Liver (tissue), 9 donors: ENCODE data around the gene APOL2. TPM values are rescaled to one million over a fixed set of nuclear protein-coding genes. Genes with fewer than 3 reads are reported as not detected.

ENCODE experiments used
- DNase-seq: peaks from one replicate; pipeline ENCODE4 v3.0.0-alpha.2; 2017; ENCODE audit warnings: low spot score
- H3K27ac ChIP-seq, 2 donors: one replicate each; pipeline ENCODE4 v1.7.0; 2013; ENCODE audit warnings: inconsistent platforms in 2 of 2, low read length in 2 of 2, control low read depth in 1 of 2, low read depth in 1 of 2, mild to moderate bottlenecking in 1 of 2
- H3K27me3 ChIP-seq, 4 donors: one replicate each; pipeline versions ENCODE4 v1.6.1 to v1.7.0; 2013; ENCODE audit warnings: low read length in 3 of 4, inconsistent platforms in 1 of 4, mild to moderate bottlenecking in 1 of 4, moderate library complexity in 1 of 4; ENCODE audit not compliant: control insufficient read depth in 4 of 4, insufficient read depth in 4 of 4
- H3K36me3 ChIP-seq, 4 donors: one replicate each; pipeline versions ENCODE4 v1.6.1 to v1.7.0; 2013; ENCODE audit warnings: low read length in 3 of 4, mild to moderate bottlenecking in 3 of 4, low read depth in 1 of 4, moderate library complexity in 1 of 4; ENCODE audit not compliant: control insufficient read depth in 4 of 4, insufficient read depth in 3 of 4
- H3K4me1 ChIP-seq, 4 donors: one replicate each; pipeline versions ENCODE4 v1.6.1 to v1.7.0; 2013; ENCODE audit warnings: low read length in 3 of 4, mild to moderate bottlenecking in 3 of 4, moderate library complexity in 1 of 4; ENCODE audit not compliant: control insufficient read depth in 4 of 4, insufficient read depth in 4 of 4
- H3K4me3 ChIP-seq, 3 donors: one replicate each; pipeline versions ENCODE4 v1.6.1 to v1.7.0; 2013; ENCODE audit warnings: low read length in 3 of 3, control low read depth in 1 of 3, low read depth in 1 of 3, mild to moderate bottlenecking in 1 of 3
- H3K9ac ChIP-seq, 2 donors: one replicate each; pipeline ENCODE4 v1.7.0; 2013; ENCODE audit warnings: low read length in 2 of 2, mild to moderate bottlenecking in 2 of 2, moderate library complexity in 2 of 2, control low read depth in 1 of 2, low read depth in 1 of 2
- H3K9me3 ChIP-seq, 4 donors: one replicate each; pipeline versions ENCODE4 v1.6.1 to v1.7.0; 2013; ENCODE audit warnings: low read length in 3 of 4; ENCODE audit not compliant: control insufficient read depth in 4 of 4
- EGR1 ChIP-seq, 2 donors: IDR thresholded peaks; 2 replicates each; pipeline ENCODE4 v1.6.1; 2016 to 2018; ENCODE audit warnings: antibody characterized with exemption in 2 of 2, low read depth in 2 of 2
- FOXA1 ChIP-seq: IDR thresholded peaks from 2 replicates; pipeline ENCODE4 v1.6.1; 2016; ENCODE audit warnings: antibody characterized with exemption
- FOXA2 ChIP-seq: IDR thresholded peaks from 2 replicates; pipeline ENCODE4 v1.6.1; 2016; ENCODE audit warnings: antibody characterized with exemption
- GABPA ChIP-seq, 2 donors: IDR thresholded peaks in 1 of 2; conservative IDR thresholded peaks in 1 of 2; 2 replicates each; pipeline ENCODE4 v1.6.1; 2016; ENCODE audit warnings: antibody characterized with exemption in 2 of 2, mild to moderate bottlenecking in 1 of 2, moderate library complexity in 1 of 2
- HNF4A ChIP-seq, 2 donors: conservative IDR thresholded peaks; 2 replicates each; pipeline ENCODE4 v1.6.1; 2016; ENCODE audit warnings: antibody characterized with exemption in 2 of 2, mild to moderate bottlenecking in 2 of 2
- HNF4G ChIP-seq: IDR thresholded peaks from 2 replicates; pipeline ENCODE4 v1.6.1; 2016; ENCODE audit warnings: antibody characterized with exemption
- NR2F2 ChIP-seq: IDR thresholded peaks from 2 replicates; pipeline ENCODE4 v1.6.1; 2016; ENCODE audit warnings: antibody characterized with exemption
- RAD21 ChIP-seq, 2 donors: IDR thresholded peaks; 2 replicates each; pipeline ENCODE4 v1.6.1; 2016; ENCODE audit warnings: antibody characterized with exemption in 2 of 2, mild to moderate bottlenecking in 2 of 2
- RXRA ChIP-seq, 2 donors: IDR thresholded peaks; 2 replicates each; pipeline ENCODE4 v1.6.1; 2017 to 2018; ENCODE audit warnings: antibody characterized with exemption in 2 of 2, mild to moderate bottlenecking in 1 of 2
- SP1 ChIP-seq: IDR thresholded peaks from 2 replicates; pipeline ENCODE4 v1.6.1; 2018; ENCODE audit warnings: antibody characterized with exemption, mild to moderate bottlenecking
- TAF1 ChIP-seq: conservative IDR thresholded peaks from 2 replicates; pipeline ENCODE4 v1.6.1; 2016; ENCODE audit warnings: antibody characterized with exemption, mild to moderate bottlenecking
- YY1 ChIP-seq: IDR thresholded peaks from 2 replicates; pipeline ENCODE4 v1.6.1; 2016; ENCODE audit warnings: antibody characterized with exemption, mild to moderate bottlenecking
- WGBS: extraction: QIAGEN DNeasy Blood & Tissue Kit; methylation state at CpG from one replicate; pipeline ENCODE4 v1.1.7; 2013; 5-methylcytosine and 5-hydroxymethylcytosine counted together
- polyA plus RNA-seq, 2 donors: library from polyadenylated mRNA; stranded (reverse) in 1 of 2; unstranded in 1 of 2; fragments of 200-250 nt in 1 of 2; fragments of >200 nt in 1 of 2; fragmentation: Nextera tagmentation in 1 of 2; extraction: Ambion mirVana in 1 of 2; gene quantifications; one replicate each; pipeline versions ENCODE4 v1.2.1 to v1.2.3, GENCODE V29; 2013 to 2015
- total RNA-seq, 2 donors: library from RNA; depleted of rRNA; stranded (reverse); fragments of >200 nt; gene quantifications; one replicate each; pipeline ENCODE4 v1.2.3, GENCODE V29; 2014
- TF ChIP-seq, protein P1 (sequence below): IDR thresholded peaks from 2 replicates; pipeline ENCODE4 v1.6.1; 2016; ENCODE audit warnings: antibody characterized with exemption
- TF ChIP-seq, protein P2 (sequence below): fragments of 150-350 bp; IDR thresholded peaks from 2 replicates; pipeline ENCODE4 v1.5.1; 2017; ENCODE audit warnings: improper control_type of control experiment, low read depth, low read length; ENCODE audit not compliant: missing input control
- TF ChIP-seq, protein P3 (sequence below): IDR thresholded peaks from 2 replicates; pipeline ENCODE4 v1.6.1; 2016; ENCODE audit warnings: antibody characterized with exemption, mild to moderate bottlenecking
- TF ChIP-seq, protein P4 (sequence below): IDR thresholded peaks from 2 replicates; pipeline ENCODE4 v1.6.1; 2016; ENCODE audit warnings: antibody characterized with exemption
- TF ChIP-seq, protein P5 (sequence below): IDR thresholded peaks from 2 replicates; pipeline ENCODE4 v1.6.1; 2016; ENCODE audit warnings: antibody characterized with exemption
- donor health status: healthy.
- donor health status: healthy.
- donor health status: healthy.
- donor health status: healthy.
- donor health status: healthy.

Gene APOL2
- total and polyA plus RNA-seq, 4 donors, result 14.3 to 77.2 (median 21.7) TPM

DNA sequence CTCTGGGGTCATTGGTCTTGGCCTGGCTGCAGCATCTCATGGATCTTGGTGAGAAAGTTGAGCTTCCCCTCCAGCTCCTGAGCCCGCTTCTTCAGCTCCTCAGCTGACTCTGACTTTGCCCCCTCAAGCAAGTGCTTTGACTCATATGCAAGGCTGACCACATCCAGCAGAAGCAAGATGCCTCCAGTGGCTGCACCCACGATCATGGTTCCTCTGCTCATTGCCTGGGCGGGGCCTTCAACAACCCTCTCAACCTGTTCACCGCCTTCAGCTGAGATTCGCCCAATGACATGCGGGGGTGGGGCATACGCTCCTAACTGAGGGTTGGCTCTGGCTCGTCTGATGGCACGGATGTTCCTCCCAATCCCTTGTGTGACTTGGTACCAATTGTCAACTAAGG is 11.9 kb downstream of the APOL2 start:
- whole genome bisulfite sequencing, result 92% methylated on average over 9 of the region's 9 CpGs
- Histone ChIP-seq H3K9ac (no peak overlapping the region), H3K27me3 (no peaks in the 10 kb centered on the region), H3K36me3 (peaks cover 8 to 43% (median 31%) of the 10 kb centered on the region in 4 donors), H3K4me1 (peaks cover 0 to 7% (median 0%) of the 10 kb centered on the region in 4 donors), H3K27ac (no peak overlapping the region), H3K9me3 (no peaks in the 10 kb centered on the region), H3K4me3 (no peak overlapping the region)
- no peak for DNase-seq
- no peak for TF ChIP-seq TAF1
- no peak for TF ChIP-seq RAD21 (IDR thresholded peaks at IDR 0.05)
- no peak for TF ChIP-seq SP1
- TF ChIP-seq, protein P1, sequence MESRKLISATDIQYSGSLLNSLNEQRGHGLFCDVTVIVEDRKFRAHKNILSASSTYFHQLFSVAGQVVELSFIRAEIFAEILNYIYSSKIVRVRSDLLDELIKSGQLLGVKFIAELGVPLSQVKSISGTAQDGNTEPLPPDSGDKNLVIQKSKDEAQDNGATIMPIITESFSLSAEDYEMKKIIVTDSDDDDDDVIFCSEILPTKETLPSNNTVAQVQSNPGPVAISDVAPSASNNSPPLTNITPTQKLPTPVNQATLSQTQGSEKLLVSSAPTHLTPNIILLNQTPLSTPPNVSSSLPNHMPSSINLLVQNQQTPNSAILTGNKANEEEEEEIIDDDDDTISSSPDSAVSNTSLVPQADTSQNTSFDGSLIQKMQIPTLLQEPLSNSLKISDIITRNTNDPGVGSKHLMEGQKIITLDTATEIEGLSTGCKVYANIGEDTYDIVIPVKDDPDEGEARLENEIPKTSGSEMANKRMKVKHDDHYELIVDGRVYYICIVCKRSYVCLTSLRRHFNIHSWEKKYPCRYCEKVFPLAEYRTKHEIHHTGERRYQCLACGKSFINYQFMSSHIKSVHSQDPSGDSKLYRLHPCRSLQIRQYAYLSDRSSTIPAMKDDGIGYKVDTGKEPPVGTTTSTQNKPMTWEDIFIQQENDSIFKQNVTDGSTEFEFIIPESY, result no peak
- TF ChIP-seq HNF4G, result no peak
- TF ChIP-seq FOXA2, result no peak
- no peak for TF ChIP-seq NR2F2
- TF ChIP-seq, protein P2, sequence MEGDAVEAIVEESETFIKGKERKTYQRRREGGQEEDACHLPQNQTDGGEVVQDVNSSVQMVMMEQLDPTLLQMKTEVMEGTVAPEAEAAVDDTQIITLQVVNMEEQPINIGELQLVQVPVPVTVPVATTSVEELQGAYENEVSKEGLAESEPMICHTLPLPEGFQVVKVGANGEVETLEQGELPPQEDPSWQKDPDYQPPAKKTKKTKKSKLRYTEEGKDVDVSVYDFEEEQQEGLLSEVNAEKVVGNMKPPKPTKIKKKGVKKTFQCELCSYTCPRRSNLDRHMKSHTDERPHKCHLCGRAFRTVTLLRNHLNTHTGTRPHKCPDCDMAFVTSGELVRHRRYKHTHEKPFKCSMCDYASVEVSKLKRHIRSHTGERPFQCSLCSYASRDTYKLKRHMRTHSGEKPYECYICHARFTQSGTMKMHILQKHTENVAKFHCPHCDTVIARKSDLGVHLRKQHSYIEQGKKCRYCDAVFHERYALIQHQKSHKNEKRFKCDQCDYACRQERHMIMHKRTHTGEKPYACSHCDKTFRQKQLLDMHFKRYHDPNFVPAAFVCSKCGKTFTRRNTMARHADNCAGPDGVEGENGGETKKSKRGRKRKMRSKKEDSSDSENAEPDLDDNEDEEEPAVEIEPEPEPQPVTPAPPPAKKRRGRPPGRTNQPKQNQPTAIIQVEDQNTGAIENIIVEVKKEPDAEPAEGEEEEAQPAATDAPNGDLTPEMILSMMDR, result no peak
- TF ChIP-seq YY1, result no peak
- TF ChIP-seq, protein P3, sequence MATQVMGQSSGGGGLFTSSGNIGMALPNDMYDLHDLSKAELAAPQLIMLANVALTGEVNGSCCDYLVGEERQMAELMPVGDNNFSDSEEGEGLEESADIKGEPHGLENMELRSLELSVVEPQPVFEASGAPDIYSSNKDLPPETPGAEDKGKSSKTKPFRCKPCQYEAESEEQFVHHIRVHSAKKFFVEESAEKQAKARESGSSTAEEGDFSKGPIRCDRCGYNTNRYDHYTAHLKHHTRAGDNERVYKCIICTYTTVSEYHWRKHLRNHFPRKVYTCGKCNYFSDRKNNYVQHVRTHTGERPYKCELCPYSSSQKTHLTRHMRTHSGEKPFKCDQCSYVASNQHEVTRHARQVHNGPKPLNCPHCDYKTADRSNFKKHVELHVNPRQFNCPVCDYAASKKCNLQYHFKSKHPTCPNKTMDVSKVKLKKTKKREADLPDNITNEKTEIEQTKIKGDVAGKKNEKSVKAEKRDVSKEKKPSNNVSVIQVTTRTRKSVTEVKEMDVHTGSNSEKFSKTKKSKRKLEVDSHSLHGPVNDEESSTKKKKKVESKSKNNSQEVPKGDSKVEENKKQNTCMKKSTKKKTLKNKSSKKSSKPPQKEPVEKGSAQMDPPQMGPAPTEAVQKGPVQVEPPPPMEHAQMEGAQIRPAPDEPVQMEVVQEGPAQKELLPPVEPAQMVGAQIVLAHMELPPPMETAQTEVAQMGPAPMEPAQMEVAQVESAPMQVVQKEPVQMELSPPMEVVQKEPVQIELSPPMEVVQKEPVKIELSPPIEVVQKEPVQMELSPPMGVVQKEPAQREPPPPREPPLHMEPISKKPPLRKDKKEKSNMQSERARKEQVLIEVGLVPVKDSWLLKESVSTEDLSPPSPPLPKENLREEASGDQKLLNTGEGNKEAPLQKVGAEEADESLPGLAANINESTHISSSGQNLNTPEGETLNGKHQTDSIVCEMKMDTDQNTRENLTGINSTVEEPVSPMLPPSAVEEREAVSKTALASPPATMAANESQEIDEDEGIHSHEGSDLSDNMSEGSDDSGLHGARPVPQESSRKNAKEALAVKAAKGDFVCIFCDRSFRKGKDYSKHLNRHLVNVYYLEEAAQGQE, result no peak
- TF ChIP-seq, protein P4, sequence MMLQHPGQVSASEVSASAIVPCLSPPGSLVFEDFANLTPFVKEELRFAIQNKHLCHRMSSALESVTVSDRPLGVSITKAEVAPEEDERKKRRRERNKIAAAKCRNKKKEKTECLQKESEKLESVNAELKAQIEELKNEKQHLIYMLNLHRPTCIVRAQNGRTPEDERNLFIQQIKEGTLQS, result no peak

DNA sequence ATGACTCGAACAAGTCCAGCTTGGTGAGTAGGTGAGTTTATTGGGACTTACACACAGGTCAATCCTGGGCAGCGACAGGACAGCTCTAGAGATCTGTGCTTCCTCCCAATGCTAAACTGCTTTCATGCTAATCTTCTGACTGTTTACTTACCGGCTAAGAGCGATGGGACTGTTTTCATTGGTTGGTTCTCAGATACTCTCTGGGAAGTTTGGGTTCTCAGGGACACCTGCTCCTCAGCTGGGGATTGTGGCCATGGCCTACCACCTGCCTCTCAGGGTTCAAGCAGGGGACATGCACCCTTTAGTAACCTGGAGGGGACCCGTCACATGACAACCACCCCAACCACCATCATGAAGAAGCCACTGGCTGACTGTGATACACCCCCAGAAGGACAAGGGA is 13.1 kb downstream of the APOL2 start:
- Histone ChIP-seq H3K27ac (no peak overlapping the region), H3K27me3 (no peaks in the 10 kb centered on the region), H3K9ac (no peak overlapping the region), H3K4me3 (no peak overlapping the region), H3K36me3 (peaks cover 8 to 32% (median 22%) of the 10 kb centered on the region in 4 donors), H3K4me1 (peaks cover 0 to 8% (median 2%) of the 10 kb centered on the region in 4 donors), H3K9me3 (no peaks in the 10 kb centered on the region)
- no peak for DNase-seq
- WGBS, result 93% methylated on average over 5 of the region's 5 CpGs
- TF ChIP-seq SP1 (no peak), TAF1 (no peak), HNF4A (conservative IDR thresholded peaks at IDR 0.05) (no peak), YY1 (no peak), GABPA (IDR thresholded peaks at IDR 0.05 in 1 of 2, conservative IDR thresholded peaks at IDR 0.05 in 1 of 2) (no peak), RAD21 (IDR thresholded peaks at IDR 0.05) (no peak), NR2F2 (no peak), EGR1 (IDR thresholded peaks at IDR 0.05; ENCODE audit: low read depth in 2 of 2) (no peak), FOXA2 (no peak), RXRA (IDR thresholded peaks at IDR 0.05) (no peak), FOXA1 (no peak), HNF4G (no peak)
- TF ChIP-seq, protein P2, result no peak
- TF ChIP-seq, protein P1, result no peak
- TF ChIP-seq, protein P4, result no peak
- TF ChIP-seq, protein P5, sequence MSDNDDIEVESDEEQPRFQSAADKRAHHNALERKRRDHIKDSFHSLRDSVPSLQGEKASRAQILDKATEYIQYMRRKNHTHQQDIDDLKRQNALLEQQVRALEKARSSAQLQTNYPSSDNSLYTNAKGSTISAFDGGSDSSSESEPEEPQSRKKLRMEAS, result no peak
